NCI-H2107 (cell line): ENCODE results near the gene NRG2.
A peak's percentile ranks its signal among the peaks of the same experiment; 100 is the strongest.

Source experiments
- DNase-seq: peaks from one replicate; lab custom pipeline; 2025; lab: John Stamatoyannopoulos, UW

Gene NRG2

DNA sequence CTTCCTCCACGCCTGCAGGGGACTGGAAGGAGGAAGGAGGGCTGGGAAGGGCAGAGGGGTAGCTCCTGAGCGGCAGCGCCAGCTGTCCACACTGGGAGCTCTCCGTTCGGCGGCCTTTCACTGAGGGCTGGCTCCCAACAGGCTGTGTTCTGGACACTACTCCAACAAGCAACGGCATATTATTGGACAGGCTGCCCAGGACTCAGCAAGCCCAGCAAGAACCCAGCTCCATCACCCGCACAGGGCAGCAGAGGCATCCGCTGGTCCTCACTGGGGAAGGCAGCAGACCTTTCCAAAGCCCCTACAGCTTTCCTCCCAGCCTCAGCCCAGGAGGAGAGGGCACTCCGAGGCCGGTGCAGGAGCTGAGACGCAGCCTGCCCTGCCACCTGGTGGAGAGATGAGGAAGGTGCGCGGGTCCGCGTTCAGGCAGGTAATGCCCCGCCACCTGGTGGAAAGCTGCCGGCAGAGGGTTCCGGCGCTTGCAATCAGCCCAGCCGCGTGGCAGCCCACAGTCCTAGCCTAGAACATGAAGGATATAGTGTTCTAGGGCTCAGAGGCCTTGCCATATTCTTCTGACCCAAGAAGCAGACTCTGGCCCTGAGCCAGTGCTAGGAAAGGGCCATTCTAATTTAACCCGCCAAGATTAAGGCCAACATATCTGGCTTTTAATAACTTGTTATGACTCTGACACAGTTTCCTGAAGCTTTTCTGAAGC is 74.4 kb downstream of the NRG2 start:
- peak; percentile 35 for DNase-seq

DNA sequence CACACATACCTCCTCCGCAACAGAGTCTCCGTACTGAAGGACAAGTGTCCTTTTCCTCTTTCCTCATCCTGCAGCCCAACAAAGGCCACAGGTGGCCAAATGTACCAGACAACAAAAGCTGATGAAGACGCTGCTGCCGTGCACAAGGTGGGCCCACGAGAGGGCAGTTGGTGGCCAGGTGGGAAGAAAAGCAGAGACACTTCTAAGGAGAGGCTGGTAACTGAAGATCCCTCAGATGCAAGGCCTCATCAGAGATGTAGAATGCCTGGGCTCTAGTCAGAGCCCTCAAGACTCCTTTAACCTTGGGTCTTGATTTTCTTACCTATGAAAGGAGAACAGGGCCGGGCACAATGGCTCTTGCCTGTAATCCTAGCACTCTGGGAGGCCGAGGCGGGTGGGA is 75.7 kb downstream of the NRG2 start:
- no peak for DNase-seq

DNA sequence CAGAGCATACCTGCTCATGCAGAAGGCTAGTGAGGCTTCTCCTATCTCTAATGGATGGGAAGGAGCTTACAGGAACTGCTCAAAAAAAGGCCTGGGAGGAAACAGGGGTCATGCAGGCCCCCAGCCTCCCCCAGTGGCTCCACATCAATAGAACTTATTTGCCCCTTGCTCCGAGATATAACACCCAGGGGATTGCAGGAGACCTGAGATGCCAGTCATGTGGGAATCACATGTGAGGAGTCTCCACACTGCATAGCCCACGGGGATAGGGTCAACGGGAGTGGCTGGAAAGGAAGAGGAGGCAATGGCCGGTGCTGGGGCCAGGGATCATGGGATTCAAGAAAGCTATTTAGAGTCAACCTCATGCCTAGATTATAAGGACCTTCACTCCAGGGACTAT is 76.2 kb downstream of the NRG2 start:
- DNase-seq, result no peak

DNA sequence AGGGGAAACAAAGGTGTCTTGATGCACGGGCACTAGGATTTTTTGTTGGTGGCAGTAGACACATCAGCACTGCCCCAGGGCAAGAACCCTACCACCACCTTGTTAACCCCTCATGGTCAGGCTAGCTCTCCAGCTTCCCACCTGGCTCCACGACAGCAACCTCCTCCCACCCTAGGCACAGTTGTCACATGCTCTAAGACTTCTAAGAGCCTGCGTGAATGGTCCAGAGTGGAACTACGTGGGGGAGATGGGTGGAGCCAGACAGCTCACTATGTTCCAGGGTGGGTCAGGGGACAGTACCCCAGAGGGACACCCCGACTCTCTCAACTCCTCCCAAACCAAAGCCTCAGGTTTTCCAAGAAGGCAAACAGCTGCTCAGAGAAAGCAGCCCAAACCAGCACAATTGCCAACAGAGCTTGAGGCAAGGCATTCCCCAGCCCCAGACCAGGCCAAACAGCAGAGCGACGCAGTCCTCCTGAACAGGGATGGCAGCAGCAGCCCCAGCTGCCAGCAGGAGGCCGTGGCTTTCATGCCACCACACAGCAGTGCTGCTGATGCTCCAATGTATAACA is 78.0 kb downstream of the NRG2 start:
- no peak for DNase-seq

DNA sequence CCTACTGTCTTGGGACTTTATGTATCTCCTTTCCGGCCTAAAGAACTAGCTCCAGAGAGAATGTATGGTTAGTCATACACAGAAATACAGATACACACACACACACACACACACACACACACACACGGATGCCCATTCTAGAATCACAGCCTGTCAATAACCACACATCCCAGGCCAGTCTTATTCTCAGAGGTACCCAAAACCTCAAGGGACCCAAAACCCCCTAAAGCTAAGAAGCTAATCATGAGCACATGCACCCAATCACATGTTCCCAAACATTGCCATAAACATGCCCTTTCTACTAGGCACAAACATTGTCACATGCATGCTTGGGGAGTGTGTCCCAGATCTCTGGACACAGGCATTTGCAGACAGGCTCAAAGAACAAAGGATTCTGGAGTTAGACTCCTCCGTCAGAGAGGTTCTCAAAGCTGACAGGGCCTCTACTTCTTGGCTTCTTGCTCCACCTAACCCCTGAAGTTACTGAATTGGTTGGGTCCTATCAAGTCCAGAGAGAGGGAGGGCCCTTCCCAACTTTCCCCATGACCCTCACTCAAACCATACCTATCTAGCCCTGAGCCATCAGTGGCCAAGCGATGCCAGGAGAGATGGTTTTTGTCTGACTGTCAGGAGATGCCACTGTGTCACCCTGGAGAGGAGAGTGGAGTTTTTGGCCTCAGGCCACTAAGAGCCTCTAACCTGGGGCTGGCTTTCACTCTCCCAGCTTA is 78.7 kb downstream of the NRG2 start:
- DNase-seq, result no peak

DNA sequence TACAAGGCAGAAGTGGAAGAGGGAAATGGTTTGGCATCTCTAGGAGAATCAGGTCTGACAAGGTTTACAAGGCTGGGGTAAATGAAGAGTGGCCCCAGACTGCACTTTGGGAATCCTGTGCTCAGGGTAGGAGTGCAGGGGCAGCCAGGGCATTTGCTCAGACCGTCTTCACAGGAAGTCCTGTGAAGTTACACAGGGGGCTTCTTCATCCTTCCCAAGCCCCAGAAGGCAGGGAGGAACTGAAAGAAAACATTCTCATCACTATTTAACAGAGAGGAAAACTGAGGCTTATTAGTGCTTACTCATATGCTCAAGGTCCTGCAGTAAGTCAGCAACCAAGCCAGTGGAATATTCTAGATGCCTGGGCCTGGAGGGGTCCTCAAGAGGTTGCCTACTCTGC is 80.7 kb downstream of the NRG2 start:
- DNase-seq, result no peak

DNA sequence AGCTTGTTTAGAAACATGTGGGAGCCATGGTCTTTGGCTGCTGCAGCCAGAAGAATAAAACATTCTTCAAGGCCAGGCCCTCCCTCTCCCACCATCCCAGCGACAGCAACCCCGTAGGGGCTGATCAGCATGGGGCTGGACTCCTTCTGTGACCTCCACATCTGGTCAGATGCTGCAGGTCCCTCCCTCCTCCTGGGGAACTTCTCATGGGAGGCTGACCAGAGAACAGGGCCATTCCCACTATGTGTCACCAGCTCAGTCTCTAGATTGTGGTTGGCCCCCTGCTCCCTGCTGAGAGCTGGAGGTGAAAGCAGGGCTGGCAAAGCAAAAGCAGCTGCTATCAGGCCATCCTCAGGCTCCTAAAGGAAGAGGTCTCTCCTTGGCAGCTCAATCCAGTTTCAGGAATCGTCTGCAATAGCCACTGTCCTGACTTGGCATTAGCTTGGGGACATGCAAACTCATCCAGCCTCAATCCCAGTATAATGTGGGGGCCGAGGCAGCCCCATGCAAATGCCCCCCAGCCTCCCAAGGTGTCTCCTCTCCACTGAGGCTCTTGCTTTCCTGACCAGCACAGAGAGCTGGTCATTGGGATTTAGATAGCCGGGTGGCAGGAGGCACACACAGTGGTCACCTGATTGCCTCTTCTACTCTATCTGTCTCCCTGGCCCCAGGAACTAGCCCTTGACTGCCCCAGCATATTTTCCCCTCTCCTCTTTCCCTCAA is 81.5 kb downstream of the NRG2 start:
- no peak for DNase-seq

DNA sequence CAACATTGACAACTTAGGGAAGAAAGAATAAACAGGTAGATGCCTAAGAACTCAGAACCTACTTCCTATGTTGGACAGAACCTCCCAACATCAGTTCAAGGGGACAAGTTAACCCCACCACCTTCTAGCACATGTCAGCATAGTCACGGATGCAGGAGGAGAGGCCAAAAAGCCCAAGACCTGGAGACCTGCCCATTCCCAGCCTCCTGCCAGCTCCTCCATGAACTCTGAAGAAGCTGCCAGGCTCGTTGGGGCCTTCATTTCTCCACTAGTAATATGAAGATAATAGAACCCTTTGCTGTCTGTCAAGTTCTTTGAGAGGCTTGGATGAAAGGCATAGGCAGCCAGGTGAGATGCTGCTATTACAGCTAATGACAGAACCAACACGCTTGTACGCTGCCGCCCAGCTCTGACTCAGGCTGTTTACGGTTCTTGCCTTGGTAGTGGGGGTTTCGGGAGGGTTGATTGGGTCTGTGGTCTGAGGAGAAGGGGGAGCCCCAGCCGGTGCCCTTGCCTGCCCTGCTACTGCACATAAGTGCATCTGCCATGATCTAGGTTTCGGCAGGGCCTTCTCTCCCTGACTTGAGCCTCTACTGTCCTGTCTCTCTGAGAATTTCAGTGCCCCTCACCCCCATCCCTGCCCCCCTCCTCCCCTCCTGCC is 82.2 kb downstream of the NRG2 start:
- no peak for DNase-seq

DNA sequence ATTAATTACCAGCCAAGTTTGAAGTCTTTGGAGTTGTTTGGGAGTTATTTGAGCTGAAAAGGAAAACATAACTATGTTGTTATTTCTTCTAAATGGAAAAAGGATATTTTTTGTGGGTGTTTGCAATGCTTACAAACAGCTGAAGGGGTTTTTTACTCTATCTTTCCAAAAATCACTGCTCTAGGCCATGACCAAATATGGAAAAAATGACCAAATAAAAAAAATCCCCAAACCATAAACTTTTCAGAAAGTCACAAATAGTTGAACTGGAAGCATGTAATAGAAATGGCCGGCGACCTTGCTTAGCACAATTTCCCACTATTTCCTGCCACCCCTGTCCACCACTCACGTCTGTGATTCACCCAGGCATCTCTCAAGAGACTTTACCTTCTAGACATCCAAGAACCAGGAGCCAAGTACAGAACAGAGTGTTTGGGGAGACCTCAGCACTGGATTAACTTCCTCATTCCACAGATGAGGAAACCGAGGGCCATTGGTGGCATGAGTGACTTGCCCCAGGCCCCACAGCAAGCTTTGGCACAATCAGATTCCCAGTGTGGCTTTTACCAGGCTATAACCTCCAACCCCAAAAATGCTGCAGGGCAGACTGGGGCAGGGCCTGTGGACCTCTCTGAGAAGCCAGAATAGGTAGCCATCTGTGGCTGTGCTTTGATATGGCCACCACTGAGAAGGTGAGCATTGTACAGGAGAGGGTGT is 84.5 kb downstream of the NRG2 start:
- DNase-seq, result no peak

DNA sequence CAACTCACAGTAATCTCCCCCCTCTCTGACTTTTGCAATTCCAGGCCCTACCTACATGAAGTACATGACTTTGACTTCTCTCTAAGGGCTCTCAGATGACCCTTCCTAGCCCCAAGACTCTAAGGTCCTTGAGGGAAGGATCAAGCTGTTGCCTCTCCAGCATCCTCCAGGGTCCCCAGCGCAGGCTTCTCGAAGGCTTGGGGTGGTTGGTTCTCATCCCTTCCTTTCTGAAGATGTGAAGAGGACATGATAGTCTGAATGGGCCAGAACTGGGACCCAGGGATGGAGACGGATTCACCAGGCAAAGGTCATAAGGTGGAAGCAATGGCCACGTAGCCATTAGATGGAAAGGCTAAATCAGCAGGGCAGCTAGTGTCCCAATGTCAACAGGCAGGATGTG is 86.8 kb downstream of the NRG2 start:
- no peak for DNase-seq

DNA sequence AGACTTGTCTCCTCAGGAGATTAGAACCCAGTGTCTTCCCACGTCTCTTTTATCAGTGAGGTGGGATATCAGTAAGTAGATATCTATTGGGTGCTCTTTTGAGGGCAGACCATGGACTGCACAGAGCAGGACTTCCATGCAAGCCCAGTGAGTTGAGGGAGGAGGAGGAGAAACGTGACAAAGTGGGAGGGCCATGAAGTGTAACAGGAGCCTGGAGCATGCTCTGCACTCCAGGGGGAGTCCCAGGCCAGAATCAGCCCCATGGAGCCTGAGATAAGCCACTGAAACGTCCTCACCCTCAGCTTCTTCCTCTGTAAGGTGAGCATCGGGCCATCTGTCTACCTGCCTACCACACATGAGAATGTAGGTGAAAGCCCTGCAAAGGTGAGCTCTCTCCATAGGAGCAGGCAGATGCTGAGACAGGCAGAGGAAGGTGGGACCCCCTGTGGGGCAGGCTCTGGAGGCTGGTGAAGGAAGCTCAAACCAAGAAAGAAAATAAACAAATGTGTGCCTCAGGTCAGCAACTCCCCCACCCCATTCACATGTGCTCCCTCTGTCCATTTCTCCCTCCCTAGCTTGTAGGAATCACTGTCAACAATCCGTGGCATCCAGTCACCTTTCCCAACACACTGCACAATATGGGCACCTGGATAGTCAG is 87.4 kb downstream of the NRG2 start:
- DNase-seq, result no peak

DNA sequence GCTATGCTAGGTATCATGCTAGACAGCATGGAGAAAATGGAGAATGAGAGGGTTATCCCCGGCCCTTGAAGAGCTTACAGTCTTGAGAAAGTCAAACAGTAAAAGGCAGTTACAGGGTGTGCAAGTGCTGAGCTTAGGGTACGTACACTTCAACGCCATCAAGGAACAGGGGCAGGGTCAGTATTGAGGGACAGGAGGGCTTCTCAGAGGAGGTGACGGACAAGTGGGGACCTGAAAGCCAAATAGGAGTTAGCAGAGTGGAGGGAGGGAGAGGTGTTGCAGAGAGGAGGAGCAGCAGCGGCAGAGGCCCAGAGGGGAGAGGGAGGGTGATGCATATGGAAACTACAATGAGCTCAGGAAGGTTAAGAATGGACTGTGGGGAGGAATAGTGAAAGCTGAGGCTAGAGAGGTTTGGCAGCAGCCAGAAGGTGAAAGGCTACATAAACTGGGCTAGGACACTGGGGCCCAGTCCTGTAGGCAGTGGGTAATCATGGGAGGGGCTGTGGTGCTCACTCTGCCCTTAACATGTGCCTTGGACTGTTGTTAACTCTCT is 88.0 kb downstream of the NRG2 start:
- DNase-seq, result no peak

DNA sequence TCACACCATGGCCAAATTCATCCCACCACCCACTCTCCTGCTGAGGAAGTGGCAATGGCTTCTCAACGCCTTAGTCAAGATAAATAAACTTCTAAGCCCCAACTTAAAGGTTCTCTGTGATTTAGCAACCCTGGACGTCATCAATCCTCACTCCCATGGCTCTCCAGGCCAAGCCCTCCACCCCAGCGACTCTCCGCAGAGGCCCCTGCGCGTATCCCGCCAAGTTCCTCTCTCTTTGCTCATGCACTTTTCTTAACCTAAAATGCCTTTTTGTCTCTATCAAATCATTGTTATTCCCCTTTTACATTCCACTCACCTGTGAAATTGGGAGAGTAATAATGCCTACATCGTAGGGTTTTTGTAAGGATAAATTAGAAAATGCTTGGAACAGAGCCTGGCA is 88.6 kb downstream of the NRG2 start:
- DNase-seq, result no peak

DNA sequence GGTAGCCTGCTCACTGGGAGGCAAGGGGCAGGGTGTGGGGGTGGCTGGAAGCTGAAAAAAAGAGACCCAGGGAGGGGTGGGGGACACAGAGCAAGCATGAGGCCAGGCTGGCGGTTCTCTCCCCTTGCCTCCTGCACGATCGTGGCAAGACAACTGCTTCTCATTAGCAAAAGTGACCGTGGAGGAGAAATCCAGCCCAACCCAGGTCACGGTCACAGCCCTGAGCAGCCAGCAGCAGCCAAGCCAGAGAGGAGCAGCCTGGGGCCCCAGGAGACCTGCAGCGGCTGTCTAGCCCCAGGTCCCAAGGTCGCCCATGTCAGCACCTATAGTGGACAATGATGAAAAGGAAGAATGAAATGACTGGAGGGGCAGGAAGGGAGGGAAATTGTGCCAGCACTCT is 89.1 kb downstream of the NRG2 start:
- no peak for DNase-seq

DNA sequence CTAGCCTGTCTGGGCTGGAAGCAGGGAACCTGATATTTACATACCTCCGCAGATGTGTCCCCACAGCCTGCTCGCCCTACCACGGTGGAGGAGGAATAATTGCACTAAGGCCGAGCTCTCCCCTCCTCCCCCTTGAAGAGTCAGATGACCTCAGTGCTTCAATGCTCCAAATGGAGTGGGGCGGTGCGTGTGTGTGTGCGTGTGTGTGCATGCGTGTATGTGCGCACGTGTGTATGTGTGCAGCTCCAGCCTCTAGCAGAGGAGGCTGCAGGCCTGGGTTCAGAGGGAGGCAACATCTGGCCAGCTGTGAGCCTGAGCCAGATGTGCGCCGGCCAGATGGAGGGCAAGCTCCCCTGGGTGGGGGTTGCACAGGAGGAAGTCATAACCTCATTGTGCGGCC is 90.5 kb downstream of the NRG2 start:
- DNase-seq, result peak; percentile 0

DNA sequence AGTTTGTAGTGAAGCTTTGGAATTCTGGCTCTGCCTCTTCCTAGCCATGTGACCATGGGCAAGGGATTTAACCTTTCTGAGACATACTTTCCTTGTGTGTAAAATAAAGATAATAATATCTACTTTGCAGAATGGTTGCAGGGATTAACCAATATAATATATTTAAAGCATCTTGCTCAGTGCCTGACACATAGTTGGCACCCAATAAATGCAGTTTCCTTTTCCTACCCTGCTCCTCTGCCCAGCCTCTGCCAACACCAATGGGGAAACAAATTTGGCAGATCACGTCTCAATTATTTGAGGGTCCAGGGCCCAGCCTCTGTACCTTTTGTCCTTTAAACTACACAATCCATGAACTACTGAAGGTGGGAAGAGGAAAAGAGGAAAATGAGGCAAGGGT is 91.1 kb downstream of the NRG2 start:
- no peak for DNase-seq

DNA sequence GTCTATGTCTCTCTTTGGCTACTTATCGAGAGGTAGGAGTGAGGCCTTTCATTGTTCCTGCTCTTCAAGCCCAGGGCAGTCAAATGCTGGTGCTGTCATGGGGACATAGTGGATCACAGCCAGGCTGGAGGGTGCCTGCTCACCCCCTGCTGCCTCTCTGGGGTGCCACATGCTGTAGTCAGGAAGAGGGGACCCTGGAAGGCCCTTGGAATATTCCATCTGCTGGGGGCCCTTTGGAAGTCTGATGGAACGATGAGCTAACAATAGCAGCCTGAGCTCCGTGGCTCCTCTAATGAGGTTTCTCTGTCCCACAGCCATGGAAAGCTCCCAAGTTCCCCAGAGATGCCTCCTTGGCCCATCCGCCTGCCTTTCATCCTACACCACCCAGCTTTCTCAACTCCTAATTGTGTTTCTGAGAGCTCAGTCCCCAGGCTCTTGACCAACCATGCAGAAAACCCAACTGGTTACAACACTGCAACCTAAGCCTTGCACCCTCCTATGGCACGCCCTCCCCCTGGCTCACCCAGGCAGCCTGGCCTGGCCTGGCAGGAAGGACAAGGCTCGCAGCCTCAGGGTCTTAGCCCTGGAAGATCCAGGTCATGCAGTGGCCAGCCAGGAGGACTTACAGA is 91.7 kb downstream of the NRG2 start:
- no peak for DNase-seq

DNA sequence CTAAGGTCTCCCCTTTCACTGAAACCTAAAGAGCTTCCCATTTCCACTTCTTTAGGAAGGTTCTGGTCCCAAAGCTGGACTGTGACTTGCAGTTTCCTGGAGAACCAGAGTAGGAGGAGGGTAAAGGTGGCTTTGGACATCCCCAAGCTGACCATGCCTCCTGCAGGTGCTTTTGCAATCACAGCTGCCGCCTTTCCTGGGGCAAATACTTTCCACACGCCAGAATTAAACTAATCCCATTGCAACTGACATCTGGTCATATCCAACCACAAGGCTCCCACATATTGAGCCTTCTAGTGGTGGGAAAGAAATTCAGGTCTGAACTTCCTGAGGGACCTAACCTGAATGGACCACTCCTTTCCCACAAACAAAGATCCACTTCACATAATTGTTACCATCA is 92.7 kb downstream of the NRG2 start:
- no peak for DNase-seq

DNA sequence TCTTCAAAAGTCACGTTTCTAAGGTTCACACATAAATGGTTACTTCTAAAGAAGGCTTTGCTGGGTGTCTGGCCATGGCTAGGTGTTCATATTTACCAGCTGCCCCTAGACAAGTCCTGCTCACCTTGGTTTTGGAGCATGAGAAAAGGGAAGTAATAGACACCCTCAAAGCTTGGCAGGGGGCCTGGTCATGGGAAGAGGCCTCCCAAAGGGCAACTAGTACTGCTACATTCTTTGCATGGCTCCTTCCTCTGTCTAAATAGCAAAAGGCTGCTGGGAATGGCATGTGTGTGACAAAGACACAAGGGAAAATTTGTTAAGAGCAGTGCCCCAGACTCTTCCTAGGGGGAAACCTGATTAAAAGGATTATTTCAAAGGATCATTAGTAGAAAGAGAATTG is 93.4 kb downstream of the NRG2 start:
- DNase-seq, result no peak

DNA sequence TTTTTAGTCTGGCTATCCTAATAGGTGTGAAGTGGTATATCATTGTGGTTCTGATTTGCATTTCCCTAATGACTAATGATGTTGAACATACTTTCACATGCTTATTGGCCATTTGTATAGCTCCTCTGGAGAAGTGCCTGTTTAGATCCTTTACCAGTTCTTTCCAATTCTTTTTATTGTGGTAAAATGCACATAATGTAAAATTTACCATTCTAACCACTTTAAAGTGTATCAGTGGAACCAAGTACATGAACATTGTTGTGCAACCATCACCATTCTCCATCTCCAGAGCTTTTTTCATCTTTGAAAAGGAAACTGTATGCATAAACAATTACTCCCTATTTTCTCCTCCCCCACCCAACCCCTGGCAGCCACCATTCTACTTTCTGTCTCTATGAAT is 95.4 kb downstream of the NRG2 start:
- DNase-seq, result no peak
